ENCODE results near the gene PAX5.

PAX5 gene

DNA sequence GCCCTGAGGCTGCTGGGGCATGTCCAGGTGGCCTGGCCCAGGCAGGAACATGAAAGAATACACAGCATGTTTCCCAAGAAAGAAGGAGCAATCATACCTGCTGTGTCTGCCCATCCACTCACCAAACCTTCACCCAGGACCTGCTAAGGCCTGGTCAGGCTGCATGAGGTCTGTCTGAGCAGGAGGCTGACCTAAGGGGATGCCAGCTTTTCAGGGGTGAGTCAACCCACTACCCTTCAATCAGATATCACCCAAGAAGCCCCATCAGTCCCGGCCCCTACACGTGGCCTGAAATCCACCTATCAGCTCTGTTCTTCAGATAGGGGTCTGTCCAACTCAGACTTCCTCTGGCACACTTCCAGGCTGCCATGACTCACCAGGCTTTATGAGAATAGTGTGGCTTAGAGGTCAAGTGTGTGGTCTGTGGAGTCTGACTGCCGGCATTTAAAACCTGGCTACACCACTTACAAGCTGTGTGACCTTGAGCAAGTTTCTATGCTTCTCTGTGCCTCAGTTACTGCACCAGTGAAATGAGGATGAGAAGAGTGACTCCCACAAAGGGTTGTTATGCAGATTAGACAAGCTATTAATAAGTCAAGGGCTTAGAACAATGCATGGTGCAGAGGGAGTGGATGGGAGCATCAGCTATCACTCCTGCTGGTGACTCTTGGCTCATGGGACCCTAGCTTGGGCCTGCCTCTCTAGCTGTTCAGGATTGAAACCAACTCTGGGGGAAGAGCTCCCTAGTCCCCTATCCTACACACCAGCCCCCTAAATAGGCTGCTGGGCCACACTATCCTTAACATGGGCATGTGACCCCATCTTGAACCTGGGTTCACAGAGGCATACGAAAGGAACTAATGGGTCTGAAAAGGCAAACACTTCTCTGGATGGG is 130.3 kb downstream of the PAX5 start:
- no peak for DNase-seq (ENCODE audit: extremely low read depth, low read depth)
- no peak for TF ChIP-seq CTCF (IDR thresholded peaks at IDR 0.05; ENCODE audit: low read depth, low read length)

DNA sequence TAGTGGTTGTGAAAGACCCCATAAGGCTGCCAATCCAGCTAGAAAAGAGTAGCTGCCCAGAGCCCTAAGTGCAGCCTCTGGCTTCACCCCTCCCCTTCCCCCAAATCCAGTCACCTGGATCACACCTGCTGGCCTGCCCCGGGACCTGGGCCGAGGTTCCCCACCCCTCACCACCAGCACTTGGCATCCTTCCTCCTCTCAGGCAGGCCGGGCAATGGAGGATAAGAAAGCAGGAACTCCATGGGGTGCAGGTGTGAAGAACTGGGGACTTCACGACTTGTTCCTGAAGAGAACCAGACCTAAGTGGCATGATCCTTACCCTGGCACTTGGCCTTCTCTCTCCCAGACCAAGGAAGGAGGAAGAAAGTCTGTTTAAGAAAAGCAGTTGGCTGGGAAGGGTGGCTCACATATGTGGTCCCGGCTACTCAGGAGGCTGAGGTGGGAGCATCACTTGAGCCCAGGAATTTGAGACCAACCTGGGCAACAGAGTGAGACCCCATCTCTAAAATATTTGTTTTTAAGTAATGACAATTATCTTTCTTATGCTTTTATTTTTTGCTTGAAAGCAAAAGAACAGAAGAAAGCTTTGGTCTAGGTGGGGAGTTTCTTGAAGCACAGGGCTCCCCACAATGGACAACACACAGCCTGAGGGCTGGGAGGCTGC is 131.1 kb downstream of the PAX5 start:
- TF ChIP-seq CTCF (IDR thresholded peaks at IDR 0.05; ENCODE audit: low read depth, low read length): no peak
- DNase-seq (ENCODE audit: extremely low read depth, low read depth): no peak

DNA sequence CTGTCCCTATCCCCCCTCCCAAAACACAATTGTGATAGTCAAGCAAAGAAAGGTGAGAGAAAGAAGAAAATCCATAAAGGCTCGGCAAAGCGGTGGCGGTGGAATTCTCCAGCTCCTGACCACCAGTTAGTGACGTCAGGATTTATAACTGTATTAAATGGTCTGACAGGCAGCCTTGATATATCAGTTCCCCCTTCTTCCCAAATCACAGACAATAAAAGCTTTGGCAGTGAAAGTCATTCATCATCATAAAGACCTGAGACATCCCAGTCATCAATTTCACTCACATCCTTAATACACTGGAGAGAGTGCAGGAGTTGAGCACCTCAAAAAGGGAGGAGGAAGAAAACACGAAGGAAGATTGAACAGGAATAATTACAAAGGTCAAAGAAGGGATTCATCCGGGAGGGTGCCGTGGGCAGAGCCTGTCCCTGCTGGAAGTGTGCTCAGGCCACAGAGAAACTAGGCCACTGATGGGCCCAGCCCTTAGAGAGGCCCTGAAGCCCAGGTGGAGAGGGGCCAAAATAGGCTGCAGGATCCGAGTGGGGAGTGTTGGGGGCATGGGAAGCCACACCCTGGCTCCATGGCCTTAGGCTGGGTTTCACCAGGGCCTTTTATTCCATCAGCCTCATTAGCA is 131.9 kb downstream of the PAX5 start:
- TF ChIP-seq CTCF (IDR thresholded peaks at IDR 0.05; ENCODE audit: low read depth, low read length): no peak

DNA sequence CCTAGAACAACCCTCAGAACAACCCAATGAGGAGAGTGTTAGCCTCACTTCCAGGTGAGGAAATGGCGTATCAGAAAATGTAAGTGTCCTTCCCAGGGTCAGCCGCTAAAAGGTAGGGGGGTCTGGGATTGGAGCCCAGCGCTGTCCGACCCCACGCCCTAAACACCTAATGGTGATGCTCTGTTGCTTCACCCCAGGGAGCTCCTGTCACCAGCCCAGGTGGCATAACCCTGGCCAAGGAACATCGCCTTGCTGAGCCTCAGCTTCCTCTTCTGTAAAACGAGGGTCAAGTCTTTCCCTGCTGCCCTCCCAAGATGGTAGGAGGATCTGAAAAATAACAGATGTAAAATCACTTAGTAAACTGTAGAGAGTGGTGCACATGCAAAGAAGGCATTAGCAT is 132.5 kb downstream of the PAX5 start:
- no peak for TF ChIP-seq CTCF (IDR thresholded peaks at IDR 0.05; ENCODE audit: low read depth, low read length)
- DNase-seq (ENCODE audit: extremely low read depth, low read depth): no peak

More for the DNA sequence above, 131.9 kb downstream of the PAX5 start:
- no peak for DNase-seq (ENCODE audit: extremely low read depth, low read depth)

DNA sequence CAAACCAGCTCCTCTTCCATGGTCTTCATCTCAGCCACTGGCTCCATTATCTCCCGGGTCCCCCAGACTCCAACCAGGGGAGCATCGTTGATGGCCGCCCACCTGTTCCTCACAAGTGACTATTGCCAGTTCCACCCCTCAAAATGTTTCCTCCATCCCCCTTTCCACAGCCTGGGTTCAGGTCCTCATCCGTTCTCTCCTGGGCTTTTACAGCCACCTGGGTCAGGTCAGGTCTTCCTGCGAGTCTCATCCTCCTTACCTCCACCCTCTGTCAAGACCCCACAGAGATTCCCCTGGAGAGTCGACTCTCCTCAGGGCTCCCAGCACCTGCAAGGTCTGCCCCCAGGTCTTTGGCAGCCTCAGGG is 133.2 kb downstream of the PAX5 start:
- no peak for TF ChIP-seq CTCF (IDR thresholded peaks at IDR 0.05; ENCODE audit: low read depth, low read length)
- DNase-seq (ENCODE audit: extremely low read depth, low read depth): no peak

DNA sequence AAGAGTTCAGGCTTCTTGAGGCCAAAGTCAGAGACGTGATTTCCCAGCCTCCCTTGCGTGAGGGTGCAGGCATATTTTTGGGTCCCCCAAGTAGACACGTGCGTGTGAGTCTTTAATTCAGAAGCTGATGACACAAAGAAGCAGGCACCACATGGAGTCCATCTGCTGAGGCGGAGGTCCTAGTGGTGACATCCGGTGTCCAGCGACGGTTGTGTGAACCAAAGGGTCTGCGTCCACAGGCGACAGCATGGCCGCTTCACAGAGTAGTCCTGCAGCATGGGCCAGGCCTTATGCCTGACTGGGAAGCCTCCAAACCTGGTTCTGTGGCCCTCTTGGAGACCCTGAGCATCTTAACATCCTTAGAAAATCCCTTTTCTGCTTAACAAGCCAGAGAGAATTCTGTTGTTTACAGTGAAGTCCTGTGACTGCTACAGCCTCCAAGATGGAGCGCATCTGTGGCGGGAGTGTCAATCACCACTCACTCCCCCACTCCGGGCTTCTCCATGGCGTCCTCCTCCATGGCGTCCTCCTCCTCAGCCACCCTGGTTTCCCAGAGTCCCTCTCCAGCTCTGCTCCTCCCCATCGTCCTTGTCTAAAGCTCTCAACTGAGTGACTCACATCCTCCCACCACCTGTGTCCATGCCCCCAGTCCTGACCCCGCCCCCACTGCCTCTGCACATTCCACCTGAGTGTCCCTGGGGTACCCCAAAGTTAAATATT is 133.8 kb downstream of the PAX5 start:
- TF ChIP-seq CTCF (IDR thresholded peaks at IDR 0.05; ENCODE audit: low read depth, low read length): no peak
- no peak for DNase-seq (ENCODE audit: extremely low read depth, low read depth)

Measured in AG09319 (cell line).